HCT116 (cell line): ENCODE measurements around the gene DOCK4. TPM values are rescaled to one million over a fixed set of nuclear protein-coding genes. Genes with fewer than 3 reads are reported as not detected.

Experiments used
- ATAC-seq: fragments of 200-7000 bp; cut with Tn5 transposase; 2 replicates; pipeline ENCODE4 v1.9.1; 2020; ENCODE audit warnings: mild to moderate bottlenecking, moderate library complexity
- BruUV-seq: library from RNA; stranded (reverse); fragments of 400-500 nt; replicated peaks from 2 replicates; lab custom pipeline; 2021; lab: Mats Ljungman, UMichigan
- CTCF ChIA-PET: fragments of 300-600 bp; sonication (Branson Sonifier 250); formaldehyde crosslinking; loops from one replicate; lab custom pipeline; 2021; ENCODE audit warnings: antibody characterized with exemption; lab: Charles Lee
- POLR2A ChIA-PET: fragments of 300-600, 350-600 bp; sonication (Branson Sonifier 250); formaldehyde crosslinking; loops from one replicate; lab custom pipeline; 2021; ENCODE audit warnings: antibody characterized with exemption; lab: Charles Lee
- RAD21 ChIA-PET, 2 experiments: fragments of 300-600 bp; sonication (Branson Sonifier 250); formaldehyde crosslinking; loops; one replicate each; lab custom pipeline; 2023; ENCODE audit warnings: low total read pairs in 2 of 2; ENCODE audit not compliant: uncharacterized antibody in 2 of 2, unreplicated experiment in 2 of 2, low non-redundant PET in 1 of 2; lab: Charles Lee
- DNase-seq: peaks from one replicate; pipeline ENCODE4 v3.0.0-alpha.2; 2010; ENCODE audit warnings: low read depth, low spot score
- H2AFZ ChIP-seq: fragments of 200-600 bp; shearing (Covaris generic), sonication (generic); 2 replicates; pipeline ENCODE4 v1.6.1; 2017; ENCODE audit warnings: low read depth, mixed run types, mixed read lengths, antibody characterized with exemption, low read length; ENCODE audit not compliant: poor library complexity, severe bottlenecking
- H3K27ac ChIP-seq: 2 replicates; pipeline ENCODE4 v1.5.1; 2012; ENCODE audit warnings: low read depth, low read length
- H3K27me3 ChIP-seq: fragments of 200-600 bp; sonication (generic); 2 replicates; pipeline ENCODE4 v1.6.1; 2016; ENCODE audit warnings: mixed run types, low read length, mixed read lengths; ENCODE audit not compliant: insufficient read depth
- H3K36me3 ChIP-seq, 2 experiments: fragments of 200-500 bp in 1 of 2; fragments of 200-600 bp in 1 of 2; sonication (Bioruptor generic) in 1 of 2; sonication (generic) in 1 of 2; 2 replicates each; pipeline versions ENCODE4 v1.5.1 to v1.6.1; 2014 to 2016; ENCODE audit warnings: low read length in 2 of 2, inconsistent platforms in 1 of 2, mixed read lengths in 1 of 2, mixed run types in 1 of 2; ENCODE audit not compliant: insufficient read depth in 2 of 2, control insufficient read depth in 1 of 2
- H3K4me1 ChIP-seq, 2 experiments: fragments of 200-600 bp in 1 of 2; sonication (generic) in 1 of 2; 2 replicates each; pipeline versions ENCODE4 v1.5.1 to v1.6.1; 2012 to 2017; ENCODE audit warnings: low read length in 2 of 2, inconsistent platforms in 1 of 2, mild to moderate bottlenecking in 1 of 2, mixed read lengths in 1 of 2, mixed run types in 1 of 2, moderate library complexity in 1 of 2; ENCODE audit not compliant: insufficient read depth in 2 of 2, control insufficient read depth in 1 of 2
- H3K4me2 ChIP-seq: fragments of 200-600 bp; sonication (generic); 2 replicates; pipeline ENCODE4 v1.6.1; 2017; ENCODE audit warnings: mixed run types, low read length, mixed read lengths
- H3K4me3 ChIP-seq, 2 experiments: fragments of 200-600 bp in 1 of 2; sonication (generic) in 1 of 2; replicated peaks in 1 of 2; 2 replicates each; pipeline ENCODE4 v1.5.1; 2011 to 2016; ENCODE audit warnings: low read length in 2 of 2, control low read depth in 1 of 2, low read depth in 1 of 2, mild to moderate bottlenecking in 1 of 2, mixed read lengths in 1 of 2, mixed run types in 1 of 2
- H3K79me2 ChIP-seq: fragments of 200-600 bp; sonication (generic); 2 replicates; pipeline ENCODE4 v1.6.1; 2017; ENCODE audit warnings: mild to moderate bottlenecking, mixed run types, low read length, moderate library complexity, mixed read lengths; ENCODE audit not compliant: insufficient read depth
- H3K9ac ChIP-seq: fragments of 200-600 bp; sonication (generic); 2 replicates; pipeline ENCODE4 v1.6.1; 2016; ENCODE audit warnings: low read length, mixed read lengths
- H3K9me2 ChIP-seq: fragments of 200-600 bp; sonication (generic), shearing (Covaris generic); 2 replicates; pipeline ENCODE4 v1.6.1; 2017; ENCODE audit warnings: mixed run types, mild to moderate bottlenecking, moderate library complexity; ENCODE audit not compliant: insufficient read depth
- H3K9me3 ChIP-seq, 2 experiments: fragments of 200-500 bp in 1 of 2; fragments of 200-600 bp in 1 of 2; sonication (Bioruptor generic) in 1 of 2; sonication (generic) in 1 of 2; 2 replicates each; pipeline ENCODE4 v1.6.1; 2014 to 2017; ENCODE audit warnings: low read length in 2 of 2, mixed read lengths in 2 of 2, inconsistent platforms in 1 of 2, low read depth in 1 of 2, mild to moderate bottlenecking in 1 of 2, mixed run types in 1 of 2, moderate library complexity in 1 of 2; ENCODE audit not compliant: control insufficient read depth in 1 of 2, insufficient read depth in 1 of 2
- H4K20me1 ChIP-seq: fragments of 200-600 bp; sonication (generic), shearing (Covaris generic); 2 replicates; pipeline ENCODE4 v1.6.1; 2017; ENCODE audit warnings: mixed run types, mild to moderate bottlenecking, moderate library complexity; ENCODE audit not compliant: insufficient read depth
- CTCF ChIP-seq, 3 experiments: fragments of 200-600 bp in 1 of 3; sonication (generic) in 1 of 3; IDR thresholded peaks in 2 of 3; conservative IDR thresholded peaks in 1 of 3; 2 replicates each; pipeline ENCODE4 v1.5.1; 2012 to 2017; ENCODE audit warnings: low read depth in 2 of 3, low read length in 2 of 3, antibody characterized with exemption in 1 of 3, borderline replicate concordance in 1 of 3, control low read depth in 1 of 3, mild to moderate bottlenecking in 1 of 3, mixed read lengths in 1 of 3, mixed run types in 1 of 3, moderate library complexity in 1 of 3; ENCODE audit not compliant: insufficient read depth in 1 of 3
- EGR1 ChIP-seq: IDR thresholded peaks from 2 replicates; pipeline ENCODE4 v1.6.1; 2012; ENCODE audit warnings: low read depth
- ELF1 ChIP-seq: IDR thresholded peaks from 2 replicates; pipeline ENCODE4 v1.6.1; 2012; ENCODE audit warnings: low read depth, borderline replicate concordance
- EZH2 ChIP-seq: fragments of 200-600 bp; sonication (generic); IDR thresholded peaks from 2 replicates; pipeline ENCODE4 v1.6.1; 2017; ENCODE audit warnings: antibody characterized with exemption, mixed run types
- FOSL1 ChIP-seq: IDR thresholded peaks from 2 replicates; pipeline ENCODE4 v1.6.1; 2012; ENCODE audit warnings: low read depth
- JUND ChIP-seq: IDR thresholded peaks from 2 replicates; pipeline ENCODE4 v1.6.1; 2012
- MAX ChIP-seq: IDR thresholded peaks from 2 replicates; pipeline ENCODE4 v1.6.1; 2012
- REST ChIP-seq: IDR thresholded peaks from 2 replicates; pipeline ENCODE4 v1.6.1; 2012; ENCODE audit warnings: low read depth
- SP1 ChIP-seq: IDR thresholded peaks from 2 replicates; pipeline ENCODE4 v1.6.1; 2012; ENCODE audit warnings: low read depth
- TCF7L2 ChIP-seq: IDR thresholded peaks from 2 replicates; pipeline ENCODE4 v1.7.0; 2011; ENCODE audit warnings: borderline replicate concordance, inconsistent platforms; ENCODE audit not compliant: insufficient read depth, insufficient read length; ENCODE audit errors: extremely low read depth
- ZFX ChIP-seq: fragments of 450-650 bp; IDR thresholded peaks from 2 replicates; pipeline ENCODE4 v1.6.1; 2017
- intact Hi-C: fragments of 100-400 bp; cut with micrococcal nuclease; formaldehyde crosslinking; loops from 2 replicates; pipeline ENCODE4 v1.10.0; 2022
- total RNA-seq: library from RNA; stranded (reverse); gene quantifications from one replicate; pipeline ENCODE4 v1.2.1, GENCODE V29; 2021; ENCODE audit not compliant: unreplicated experiment

The DOCK4 gene
- total RNA-seq, 1 experiment from 2014 or later, result 2.2 TPM

- DNase-seq, result no peak
- H3K79me2 ChIP-seq, result no peaks in the 10 kb centered on the region
- no peak overlapping the region for H3K4me3 ChIP-seq
- ChIA-PET POLR2A (no interaction called here), RAD21 (no interaction called here), CTCF (no interaction called here)
- H3K4me1 ChIP-seq, result peaks cover 0 to 5% of the 10 kb centered on the region in 2 experiments; a peak in 1 of 4 replicates
- intact Hi-C loops, result no loop called here
- H3K4me2 ChIP-seq, result no peak overlapping the region
- H3K9me2 ChIP-seq, result no peaks in the 10 kb centered on the region
- TF ChIP-seq EZH2, result no peak
- no peak for TF ChIP-seq FOSL1
- TF ChIP-seq SP1, result no peak
- TF ChIP-seq ELF1, result no peak
- TF ChIP-seq REST, result no peak
- TF ChIP-seq EGR1, result no peak
- no peak for TF ChIP-seq ZFX
- TF ChIP-seq JUND, result no peak
- TF ChIP-seq CTCF (IDR thresholded peaks at IDR 0.05 in 2 of 3, conservative IDR thresholded peaks at IDR 0.05 in 1 of 3; ENCODE audit: borderline replicate concordance in 1 of 3, insufficient read depth in 1 of 3, low read depth in 2 of 3, low read length in 2 of 3), result no peak
- TF ChIP-seq MAX, result no peak
- no peak for TF ChIP-seq TCF7L2
- H3K27me3 ChIP-seq, result no peaks in the 10 kb centered on the region
- no TSS peak for BruUV-seq
- no peaks in the 10 kb centered on the region for H3K9me3 ChIP-seq
- no peak for ATAC-seq
- no peaks in the 10 kb centered on the region for H3K36me3 ChIP-seq
- H2AFZ ChIP-seq, result no peak overlapping the region
- no peak overlapping the region for H3K9ac ChIP-seq
- H3K27ac ChIP-seq, result no peak overlapping the region
- no peaks in the 10 kb centered on the region for H4K20me1 ChIP-seq
These were observed 10.5 kb downstream of the DOCK4 start for GRCh38 chr7:112195717-112196116.
